ENCODE measurements around the gene PLCB2. TPM values are rescaled to one million over a fixed set of nuclear protein-coding genes. Genes with fewer than 3 reads are reported as not detected.

Gene PLCB2
- total and polyA plus RNA-seq, 4 experiments from 2014 or later = 22.6 to 219 (median 124) TPM

GRCh38 chr15:40279437-40280141 is 28.1 kb downstream of the PLCB2 start:
- H3K27me3 ChIP-seq (ENCODE audit: insufficient read depth, low read length) = peaks cover 6% of the 10 kb centered on the region

GRCh38 chr15:40278026-40278425 is 29.7 kb downstream of the PLCB2 start:
- ChIA-PET POLR2A (ENCODE audit: partially characterized antibody) (interaction anchor here (4.8 kb wide), 1 partner anchor 31 kb away, joined by 40 read pairs; the partner anchor contains the start of gene PLCB2), CTCF (ENCODE audit: partially characterized antibody) (interaction anchor here (0.7 to 14.0 kb wide), 8 partner anchors 10 to 1838 kb away, joined by 3 to 427 read pairs (median 104); partner anchors contain the start of genes CCDC9B and PLCB2)
- Mint-ChIP-seq H3K4me3 (no peak overlapping the region), H3K27me3 (peaks cover 11 to 27% of the 10 kb centered on the region in 2 donors), H3K9me3 (no peaks in the 10 kb centered on the region), H3K36me3 (no peaks in the 10 kb centered on the region), H3K27ac (no peak overlapping the region), H3K4me1 (peaks cover 2 to 10% (median 5%) of the 10 kb centered on the region in 4 donors)
- no peak overlapping the region for H3K4me3 ChIP-seq (ENCODE audit: low read length in 2 of 2)
- H3K27me3 ChIP-seq (ENCODE audit: insufficient read depth, low read length) = peaks cover 6% of the 10 kb centered on the region
- H3K27ac ChIP-seq (ENCODE audit: low read depth, low read length) = no peak overlapping the region
- no peaks in the 10 kb centered on the region for H3K36me3 ChIP-seq (ENCODE audit: insufficient read depth, low read length)
- H3K9me3 ChIP-seq (ENCODE audit: control insufficient read depth in 1 of 2, low read length in 2 of 2) = no peaks in the 10 kb centered on the region
- H3K4me1 ChIP-seq (ENCODE audit: insufficient read depth, low read length) = peaks cover 7% of the 10 kb centered on the region
- no peak for DNase-seq
- intact Hi-C loops (cut with micrococcal nuclease) = loop anchor here (10.0 kb wide), 1 partner anchor 393 kb away; no protein-coding TSS in a partner anchor

More at GRCh38 chr15:40279437-40280141, 28.1 kb downstream of the PLCB2 start:
- H3K4me1 ChIP-seq (ENCODE audit: insufficient read depth, low read length) = peaks cover 13% of the 10 kb centered on the region
- intact Hi-C loops (cut with micrococcal nuclease) = loop anchor here (1.0 to 10.0 kb wide), 4 partner anchors 31 to 395 kb away; partner anchors contain the start of gene INAFM2
- no peak overlapping the region for H3K4me3 ChIP-seq (ENCODE audit: low read length in 2 of 2)
- no peaks in the 10 kb centered on the region for H3K9me3 ChIP-seq (ENCODE audit: control insufficient read depth in 1 of 2, low read length in 2 of 2)
- CTCF ChIA-PET (ENCODE audit: partially characterized antibody) = interaction anchor here (0.6 to 14.0 kb wide), 40 partner anchors 8 to 1574 kb away, joined by 3 to 427 read pairs (median 5); partner anchors contain the start of genes CCDC9B, INAFM2, KNSTRN and PLCB2
- Mint-ChIP-seq H3K36me3 (no peaks in the 10 kb centered on the region), H3K27ac (peak overlapping the region in 3 of 7 donors; percentile 12 to 73 (median 40)), H3K4me3 (peak overlapping the region in 2 of 8 donors; percentile 24 to 39), H3K4me1 (peaks cover 2 to 12% (median 5%) of the 10 kb centered on the region in 4 donors), H3K27me3 (peaks cover 11 to 27% of the 10 kb centered on the region in 2 donors), H3K9me3 (no peaks in the 10 kb centered on the region)
- no peaks in the 10 kb centered on the region for H3K36me3 ChIP-seq (ENCODE audit: insufficient read depth, low read length)
- POLR2A ChIA-PET (ENCODE audit: partially characterized antibody) = interaction anchor here (0.7 to 4.8 kb wide), 4 partner anchors 29 to 276 kb away, joined by 3 to 40 read pairs (median 4); partner anchors contain the start of gene PLCB2
- peak in 4 of 5 donors; percentile 48 to 67 (median 56) for DNase-seq
- no peak overlapping the region for H3K27ac ChIP-seq (ENCODE audit: low read depth, low read length)

- CTCF ChIA-PET (ENCODE audit: partially characterized antibody) = interaction anchor here (1.8 to 14.0 kb wide), 5 partner anchors 10 to 230 kb away, joined by 5 to 427 read pairs (median 324); partner anchors contain the start of genes CCDC9B and PLCB2
- POLR2A ChIA-PET (ENCODE audit: partially characterized antibody) = interaction anchor here (1.2 to 4.8 kb wide), 2 partner anchors 31 to 229 kb away, joined by 3 to 40 read pairs; partner anchors contain the start of gene PLCB2
- Histone ChIP-seq H3K36me3 (ENCODE audit: insufficient read depth, low read length) (no peaks in the 10 kb centered on the region), H3K9me3 (ENCODE audit: control insufficient read depth in 1 of 2, low read length in 2 of 2) (no peaks in the 10 kb centered on the region), H3K27me3 (ENCODE audit: insufficient read depth, low read length) (peaks cover 6% of the 10 kb centered on the region), H3K4me3 (ENCODE audit: low read length in 2 of 2) (no peak overlapping the region), H3K27ac (ENCODE audit: low read depth, low read length) (no peak overlapping the region), H3K4me1 (ENCODE audit: insufficient read depth, low read length) (peaks cover 5% of the 10 kb centered on the region)
- no peak overlapping the region for H3K4me3 Mint-ChIP-seq
- H3K27me3 Mint-ChIP-seq = peaks cover 11 to 27% of the 10 kb centered on the region in 2 donors
- H3K9me3 Mint-ChIP-seq = no peaks in the 10 kb centered on the region
- no peak overlapping the region for H3K27ac Mint-ChIP-seq
- no peaks in the 10 kb centered on the region for H3K36me3 Mint-ChIP-seq
- no peak for DNase-seq
- intact Hi-C loops (cut with micrococcal nuclease) = loop anchor here (10.0 kb wide), 1 partner anchor 393 kb away; no protein-coding TSS in a partner anchor
- H3K4me1 Mint-ChIP-seq = peaks cover 2 to 10% (median 5%) of the 10 kb centered on the region in 4 donors
Observed at GRCh38 chr15:40277471-40277870, 30.3 kb downstream of the PLCB2 start.

- no peak overlapping the region for H3K27ac ChIP-seq (ENCODE audit: low read depth, low read length)
- Mint-ChIP-seq H3K9me3 (no peaks in the 10 kb centered on the region), H3K4me3 (no peak overlapping the region), H3K27me3 (peaks cover 11 to 27% of the 10 kb centered on the region in 2 donors), H3K36me3 (no peaks in the 10 kb centered on the region), H3K27ac (no peak overlapping the region), H3K4me1 (peaks cover 2 to 10% (median 5%) of the 10 kb centered on the region in 4 donors)
- H3K9me3 ChIP-seq (ENCODE audit: control insufficient read depth in 1 of 2, low read length in 2 of 2) = no peaks in the 10 kb centered on the region
- H3K4me3 ChIP-seq (ENCODE audit: low read length in 2 of 2) = no peak overlapping the region
- H3K4me1 ChIP-seq (ENCODE audit: insufficient read depth, low read length) = peaks cover 5% of the 10 kb centered on the region
- intact Hi-C loops (cut with micrococcal nuclease) = loop anchor here (10.0 kb wide), 1 partner anchor 392 kb away; no protein-coding TSS in a partner anchor
- DNase-seq = no peak
- no peaks in the 10 kb centered on the region for H3K36me3 ChIP-seq (ENCODE audit: insufficient read depth, low read length)
- H3K27me3 ChIP-seq (ENCODE audit: insufficient read depth, low read length) = peaks cover 6% of the 10 kb centered on the region
- CTCF ChIA-PET (ENCODE audit: partially characterized antibody) = interaction anchor here (1.8 to 14.0 kb wide), 6 partner anchors 10 to 229 kb away, joined by 5 to 427 read pairs (median 251); partner anchors contain the start of genes CCDC9B and PLCB2
- POLR2A ChIA-PET (ENCODE audit: partially characterized antibody) = interaction anchor here (1.2 to 4.8 kb wide), 2 partner anchors 32 to 229 kb away, joined by 3 to 40 read pairs; partner anchors contain the start of gene PLCB2
Observed at GRCh38 chr15:40276927-40277326, 30.8 kb downstream of the PLCB2 start.

DNA sequence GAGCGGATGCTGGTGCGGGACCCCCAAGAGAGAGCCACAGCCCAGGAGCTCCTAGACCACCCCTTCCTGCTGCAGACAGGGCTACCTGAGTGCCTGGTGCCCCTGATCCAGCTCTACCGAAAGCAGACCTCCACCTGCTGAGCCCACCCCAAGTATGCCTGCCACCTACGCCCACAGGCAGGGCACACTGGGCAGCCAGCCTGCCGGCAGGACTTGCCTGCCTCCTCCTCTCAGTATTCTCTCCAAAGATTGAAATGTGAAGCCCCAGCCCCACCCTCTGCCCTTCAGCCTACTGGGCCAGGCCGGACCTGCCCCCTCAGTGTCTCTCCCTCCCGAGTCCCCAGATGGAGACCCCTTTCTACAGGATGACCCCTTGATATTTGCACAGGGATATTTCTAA is 31.8 kb downstream of the PLCB2 start:
- Histone ChIP-seq H3K27me3 (ENCODE audit: insufficient read depth, low read length) (peaks cover 4% of the 10 kb centered on the region), H3K9me3 (ENCODE audit: control insufficient read depth in 1 of 2, low read length in 2 of 2) (no peaks in the 10 kb centered on the region), H3K36me3 (ENCODE audit: insufficient read depth, low read length) (no peaks in the 10 kb centered on the region), H3K4me3 (ENCODE audit: low read length in 2 of 2) (no peak overlapping the region), H3K4me1 (ENCODE audit: insufficient read depth, low read length) (peaks cover 5% of the 10 kb centered on the region), H3K27ac (ENCODE audit: low read depth, low read length) (no peak overlapping the region)
- Mint-ChIP-seq H3K27me3 (peaks cover 7 to 24% of the 10 kb centered on the region in 2 donors), H3K9me3 (no peaks in the 10 kb centered on the region), H3K36me3 (no peaks in the 10 kb centered on the region), H3K27ac (no peak overlapping the region), H3K4me1 (peaks cover 2 to 8% (median 5%) of the 10 kb centered on the region in 4 donors), H3K4me3 (no peak overlapping the region)
- CTCF ChIA-PET (ENCODE audit: partially characterized antibody) = interaction anchor here (0.5 to 14.0 kb wide), 12 partner anchors 9 to 911 kb away, joined by 3 to 427 read pairs (median 28); partner anchors contain the start of genes CCDC9B, PLCB2 and SRP14
- intact Hi-C loops (cut with micrococcal nuclease) = loop anchor here (2.0 to 10.0 kb wide), 2 partner anchors 171 to 391 kb away; no protein-coding TSS in a partner anchor
- POLR2A ChIA-PET (ENCODE audit: partially characterized antibody) = no interaction called here
- DNase-seq = no peak

GRCh38 chr15:40275523-40275922 is 32.2 kb downstream of the PLCB2 start:
- peaks cover 2 to 7% (median 5%) of the 10 kb centered on the region in 4 donors for H3K4me1 Mint-ChIP-seq
- ChIA-PET CTCF (ENCODE audit: partially characterized antibody) (interaction anchor here (0.5 to 14.0 kb wide), 22 partner anchors 8 to 911 kb away, joined by 3 to 427 read pairs (median 10); partner anchors contain the start of genes ANKRD63, BUB1B, CCDC9B and PLCB2), POLR2A (ENCODE audit: partially characterized antibody) (no interaction called here)
- no peaks in the 10 kb centered on the region for H3K36me3 Mint-ChIP-seq
- Histone ChIP-seq H3K27ac (ENCODE audit: low read depth, low read length) (no peak overlapping the region), H3K4me3 (ENCODE audit: low read length in 2 of 2) (no peak overlapping the region), H3K4me1 (ENCODE audit: insufficient read depth, low read length) (peaks cover 5% of the 10 kb centered on the region), H3K36me3 (ENCODE audit: insufficient read depth, low read length) (no peaks in the 10 kb centered on the region), H3K9me3 (ENCODE audit: control insufficient read depth in 1 of 2, low read length in 2 of 2) (no peaks in the 10 kb centered on the region), H3K27me3 (ENCODE audit: insufficient read depth, low read length) (no peaks in the 10 kb centered on the region)
- no peak for DNase-seq
- H3K4me3 Mint-ChIP-seq = no peak overlapping the region
- H3K9me3 Mint-ChIP-seq = no peaks in the 10 kb centered on the region
- no peak overlapping the region for H3K27ac Mint-ChIP-seq
- intact Hi-C loops (cut with micrococcal nuclease) = loop anchor here (2.0 to 10.0 kb wide), 2 partner anchors 171 to 391 kb away; no protein-coding TSS in a partner anchor
- peaks cover 7 to 22% of the 10 kb centered on the region in 2 donors for H3K27me3 Mint-ChIP-seq

All from CD4-positive, alpha-beta memory T cell (primary cell).